ENCODE measurements around the gene WDR90. TPM values are rescaled to one million over a fixed set of nuclear protein-coding genes. Genes with fewer than 3 reads are reported as not detected.
A peak's percentile ranks its signal among the peaks of the same experiment; 100 is the strongest.
"Not testable (repeated sequence)": the region's sequence is repeated elsewhere in the genome, so short reads cannot be mapped to it uniquely, and the experiment has no call there.

The WDR90 gene
- total RNA-seq, 2 donors from 2014 or later = 22.7 to 39.4 TPM

DNA sequence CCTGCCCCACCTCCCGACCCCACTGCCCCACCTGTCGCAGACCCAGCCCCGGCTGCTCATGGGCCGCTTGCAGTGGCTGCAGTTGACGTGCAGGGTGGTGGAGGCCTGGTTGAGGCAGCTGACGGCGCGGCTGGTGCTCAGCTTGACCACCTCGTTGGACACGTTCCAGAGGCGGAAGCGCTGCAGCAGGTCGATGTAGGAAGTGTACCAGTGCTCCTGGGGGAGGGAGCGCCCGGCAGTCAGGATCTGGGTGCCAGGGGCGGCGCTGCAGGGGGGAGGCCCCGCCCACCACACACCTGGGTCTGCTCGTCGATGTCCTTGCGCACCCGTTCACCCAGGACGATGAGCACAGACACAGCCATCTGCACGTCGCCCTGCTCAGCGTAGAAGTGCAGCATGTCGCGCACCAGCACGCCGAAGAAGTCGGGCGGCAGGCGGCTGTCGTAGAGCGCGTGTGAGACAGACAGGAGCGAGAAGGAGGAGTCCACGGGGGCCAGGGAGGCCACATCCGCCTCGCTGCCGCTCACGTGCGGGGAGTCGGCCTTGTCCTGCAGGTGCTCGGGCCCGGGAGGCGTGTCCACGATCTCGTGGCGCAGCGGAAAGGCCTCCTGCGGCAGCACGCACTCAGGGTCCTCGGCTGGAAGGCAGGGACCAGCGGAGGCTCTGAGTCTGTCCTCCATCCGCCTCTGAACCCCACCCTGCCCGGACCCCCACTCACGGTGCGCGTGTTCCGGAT, 36.0 kb downstream of the WDR90 start:
- ATAC-seq (ENCODE audit: insufficient number of reproducible peaks, low FRiP score, low read depth) (no peak), DNase-seq (ENCODE audit: low spot score) (no peak)
- TF ChIP-seq, protein P1, sequence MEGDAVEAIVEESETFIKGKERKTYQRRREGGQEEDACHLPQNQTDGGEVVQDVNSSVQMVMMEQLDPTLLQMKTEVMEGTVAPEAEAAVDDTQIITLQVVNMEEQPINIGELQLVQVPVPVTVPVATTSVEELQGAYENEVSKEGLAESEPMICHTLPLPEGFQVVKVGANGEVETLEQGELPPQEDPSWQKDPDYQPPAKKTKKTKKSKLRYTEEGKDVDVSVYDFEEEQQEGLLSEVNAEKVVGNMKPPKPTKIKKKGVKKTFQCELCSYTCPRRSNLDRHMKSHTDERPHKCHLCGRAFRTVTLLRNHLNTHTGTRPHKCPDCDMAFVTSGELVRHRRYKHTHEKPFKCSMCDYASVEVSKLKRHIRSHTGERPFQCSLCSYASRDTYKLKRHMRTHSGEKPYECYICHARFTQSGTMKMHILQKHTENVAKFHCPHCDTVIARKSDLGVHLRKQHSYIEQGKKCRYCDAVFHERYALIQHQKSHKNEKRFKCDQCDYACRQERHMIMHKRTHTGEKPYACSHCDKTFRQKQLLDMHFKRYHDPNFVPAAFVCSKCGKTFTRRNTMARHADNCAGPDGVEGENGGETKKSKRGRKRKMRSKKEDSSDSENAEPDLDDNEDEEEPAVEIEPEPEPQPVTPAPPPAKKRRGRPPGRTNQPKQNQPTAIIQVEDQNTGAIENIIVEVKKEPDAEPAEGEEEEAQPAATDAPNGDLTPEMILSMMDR (IDR thresholded peaks at IDR 0.05) = no peak
- H3K27me3 ChIP-seq (replicated peaks; ENCODE audit: insufficient read depth) = no peaks in the 10 kb centered on the region
- peaks cover 39 to 57% of the 10 kb centered on the region in 2 donors for H3K4me1 ChIP-seq (ENCODE audit: control insufficient read depth in 1 of 2, low read depth in 2 of 2)
- peak overlapping the region; percentile 87 for H3K4me3 ChIP-seq
- peaks cover 25% of the 10 kb centered on the region for H3K36me3 ChIP-seq
- H3K9me3 ChIP-seq = no peaks in the 10 kb centered on the region
- no peak overlapping the region for H3K27ac ChIP-seq

DNA sequence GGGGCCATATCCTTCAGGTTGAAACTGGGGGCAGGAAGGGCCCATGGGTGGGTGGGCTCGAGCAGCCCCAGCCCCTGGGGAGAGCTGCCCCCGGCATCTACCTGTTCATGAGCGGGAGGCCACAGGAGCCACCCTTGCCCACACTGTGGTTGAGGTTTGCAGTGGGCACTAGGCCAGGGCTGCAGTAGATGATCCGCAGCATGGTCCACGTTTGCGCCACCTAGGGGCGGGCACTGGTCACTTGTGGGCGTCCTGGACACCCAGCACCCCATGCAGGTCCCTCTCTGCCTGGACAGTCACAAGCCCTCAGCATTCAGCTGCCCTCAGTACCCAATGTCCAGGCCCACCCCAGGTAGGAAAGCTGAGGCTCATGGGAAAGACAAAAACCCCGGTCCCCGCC, 36.8 kb downstream of the WDR90 start:
- Histone ChIP-seq H3K36me3 (peaks cover 25% of the 10 kb centered on the region), H3K27me3 (replicated peaks; ENCODE audit: insufficient read depth) (no peaks in the 10 kb centered on the region), H3K4me3 (no peak overlapping the region), H3K9me3 (no peaks in the 10 kb centered on the region), H3K27ac (no peak overlapping the region), H3K4me1 (ENCODE audit: control insufficient read depth in 1 of 2, low read depth in 2 of 2) (peaks cover 41 to 57% of the 10 kb centered on the region in 2 donors)
- DNase-seq (ENCODE audit: low spot score) (no peak), ATAC-seq (ENCODE audit: insufficient number of reproducible peaks, low FRiP score, low read depth) (no peak)
- TF ChIP-seq, protein P1 (IDR thresholded peaks at IDR 0.05) = no peak

DNA sequence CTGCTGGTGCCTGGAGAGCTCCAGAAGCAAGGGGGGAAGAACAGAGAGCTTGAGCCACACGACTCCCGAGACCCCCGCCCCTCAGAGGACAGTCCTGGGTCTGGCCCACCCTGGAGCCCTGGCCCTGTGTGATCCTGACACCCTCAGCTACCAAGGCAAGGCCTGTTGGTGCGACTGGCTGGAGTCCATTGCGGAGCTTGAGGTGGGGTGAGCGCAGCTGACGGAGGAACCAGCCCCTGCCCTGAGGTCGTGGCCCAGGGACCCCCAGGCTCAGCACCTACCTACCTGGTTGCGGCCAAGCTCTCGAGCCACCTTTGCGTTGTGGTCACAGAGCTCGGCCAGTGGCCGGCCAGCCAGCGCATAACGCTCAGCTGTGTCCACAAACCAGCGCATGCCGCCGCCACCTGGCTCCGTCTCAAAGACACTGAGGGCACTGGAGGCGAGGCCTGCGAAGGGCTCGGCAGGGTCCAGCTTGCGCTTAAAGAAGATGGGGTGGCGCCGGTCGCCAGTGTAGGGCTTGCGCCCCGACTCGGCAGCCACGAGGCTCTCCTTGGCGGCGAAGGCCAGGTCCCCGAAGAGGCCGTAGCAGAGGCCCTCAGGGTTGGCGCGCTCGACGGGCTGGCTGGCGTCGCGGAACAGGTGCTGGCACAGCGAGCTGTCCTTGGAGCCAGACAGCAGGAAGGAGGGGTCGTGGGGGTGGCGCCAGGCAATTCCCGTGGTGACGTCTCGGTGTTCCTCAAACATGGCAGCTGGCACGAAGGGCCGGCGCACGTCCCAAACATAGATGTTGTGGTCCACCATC, 37.5 kb downstream of the WDR90 start:
- Histone ChIP-seq H3K27me3 (replicated peaks; ENCODE audit: insufficient read depth) (no peaks in the 10 kb centered on the region), H3K4me1 (ENCODE audit: control insufficient read depth in 1 of 2, low read depth in 2 of 2) (peaks cover 34 to 50% of the 10 kb centered on the region in 2 donors), H3K27ac (no peak overlapping the region), H3K9me3 (no peaks in the 10 kb centered on the region), H3K36me3 (peaks cover 22% of the 10 kb centered on the region), H3K4me3 (no peak overlapping the region)
- DNase-seq (ENCODE audit: low spot score) (no peak), ATAC-seq (ENCODE audit: insufficient number of reproducible peaks, low FRiP score, low read depth) (no peak)
- TF ChIP-seq, protein P1 (IDR thresholded peaks at IDR 0.05) = no peak

DNA sequence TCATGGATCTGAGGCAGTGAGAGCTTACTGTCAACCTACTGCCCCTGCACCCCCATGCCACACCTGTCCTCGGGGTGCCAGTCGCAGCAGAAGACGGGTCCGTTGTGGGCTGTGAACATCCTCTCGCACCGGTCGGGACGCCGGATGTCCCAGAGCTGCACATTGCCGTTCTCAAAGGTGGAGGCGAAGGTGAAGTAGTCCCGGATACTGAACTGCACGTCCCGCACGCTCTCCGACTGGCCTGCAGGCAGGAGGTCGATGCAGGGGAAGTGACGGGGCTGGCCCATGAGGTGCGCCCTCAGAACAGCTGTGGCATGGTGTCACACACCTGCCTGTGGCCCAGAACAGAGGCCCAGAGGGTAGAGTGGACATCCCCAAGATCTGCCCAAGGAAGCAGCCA, 38.3 kb downstream of the WDR90 start:
- Histone ChIP-seq H3K9me3 (no peaks in the 10 kb centered on the region), H3K27ac (no peak overlapping the region), H3K4me1 (ENCODE audit: control insufficient read depth in 1 of 2, low read depth in 2 of 2) (peaks cover 29 to 42% of the 10 kb centered on the region in 2 donors), H3K27me3 (replicated peaks; ENCODE audit: insufficient read depth) (no peaks in the 10 kb centered on the region), H3K4me3 (no peak overlapping the region), H3K36me3 (peaks cover 14% of the 10 kb centered on the region)
- TF ChIP-seq, protein P1 (IDR thresholded peaks at IDR 0.05) = no peak
- ATAC-seq (ENCODE audit: insufficient number of reproducible peaks, low FRiP score, low read depth) = no peak
- no peak for DNase-seq (ENCODE audit: low spot score)

DNA sequence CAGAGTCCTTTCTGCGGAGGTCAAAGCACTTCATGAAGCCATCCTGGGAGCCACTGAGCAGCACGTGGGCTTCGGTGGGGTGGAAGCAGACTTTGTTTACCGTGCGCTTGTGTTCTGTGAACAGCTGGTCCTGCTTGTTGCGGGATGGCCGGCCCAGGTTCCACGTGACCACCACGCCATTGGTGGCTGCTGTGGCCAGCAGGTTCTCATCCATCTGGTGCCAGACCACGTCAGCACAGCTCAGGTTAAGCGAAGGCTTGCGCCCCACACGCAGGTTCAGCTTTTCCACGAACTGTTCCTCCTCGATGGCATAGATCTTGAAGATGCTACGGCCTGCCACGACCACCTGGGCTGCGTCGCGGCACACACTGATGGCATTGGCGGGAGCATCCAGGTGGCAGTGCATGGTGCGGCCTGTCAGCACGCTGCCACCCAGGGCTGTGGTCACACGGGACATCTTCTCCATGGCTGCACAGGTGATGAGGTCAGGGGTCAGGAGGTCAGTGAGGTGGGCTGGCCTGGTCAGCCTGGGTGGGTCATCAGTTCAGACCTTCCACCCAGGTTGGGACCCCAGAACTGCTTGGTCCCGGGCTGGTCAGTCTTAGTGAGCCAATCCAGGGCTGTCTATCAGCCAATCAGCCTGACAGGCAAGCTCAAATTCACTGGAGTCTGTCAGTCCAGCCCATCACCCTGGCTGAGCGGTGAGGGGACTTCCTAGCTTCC, 40.2 kb downstream of the WDR90 start:
- DNase-seq (ENCODE audit: low spot score) (no peak), ATAC-seq (ENCODE audit: insufficient number of reproducible peaks, low FRiP score, low read depth) (no peak)
- Histone ChIP-seq H3K4me3 (peak overlapping the region; percentile 100), H3K36me3 (peaks cover 6% of the 10 kb centered on the region), H3K9me3 (no peaks in the 10 kb centered on the region), H3K4me1 (ENCODE audit: control insufficient read depth in 1 of 2, low read depth in 2 of 2) (peaks cover 24 to 35% of the 10 kb centered on the region in 2 donors), H3K27ac (peak overlapping the region; percentile 76 to 85), H3K27me3 (replicated peaks; ENCODE audit: insufficient read depth) (peaks cover 2% of the 10 kb centered on the region)
- TF ChIP-seq, protein P1 (IDR thresholded peaks at IDR 0.05) = no peak

DNA sequence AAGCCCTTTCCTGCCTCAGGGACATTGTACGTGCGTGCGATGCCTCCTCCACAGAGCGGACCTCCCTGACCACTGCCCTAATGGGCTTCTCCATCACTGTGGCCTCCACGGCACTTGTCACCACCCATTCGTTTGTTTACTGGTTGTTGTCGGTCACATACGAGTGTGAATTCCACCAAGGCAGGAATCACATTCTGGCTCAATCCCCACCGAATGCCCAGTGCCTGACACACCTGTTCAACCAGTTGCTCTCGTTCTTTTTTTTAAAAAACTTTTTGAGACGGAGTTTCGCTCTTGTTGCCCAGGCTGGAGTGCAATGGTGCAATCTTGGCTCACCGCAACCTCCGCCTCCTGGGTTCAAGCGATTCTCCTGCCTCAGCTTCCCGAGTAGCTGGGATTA, 42.1 kb downstream of the WDR90 start:
- H3K36me3 ChIP-seq; H3K27ac ChIP-seq; H3K9me3 ChIP-seq; DNase-seq (ENCODE audit: low spot score); ATAC-seq (ENCODE audit: insufficient number of reproducible peaks, low FRiP score, low read depth); H3K27me3 ChIP-seq (replicated peaks; ENCODE audit: insufficient read depth); H3K4me3 ChIP-seq: not testable (repeated sequence)
- H3K4me1 ChIP-seq (ENCODE audit: control insufficient read depth in 1 of 2, low read depth in 2 of 2) = peaks cover 18 to 28% of the 10 kb centered on the region in 2 donors
